ENCODE data around the gene NXNL1. TPM values are rescaled to one million over a fixed set of nuclear protein-coding genes. Genes with fewer than 3 reads are reported as not detected.
A peak's percentile ranks its signal among the peaks of the same experiment; 100 is the strongest.

Gene NXNL1
- total RNA-seq, 4 donors from 2014 or later = 0.44 TPM; not detected in 3

DNA sequence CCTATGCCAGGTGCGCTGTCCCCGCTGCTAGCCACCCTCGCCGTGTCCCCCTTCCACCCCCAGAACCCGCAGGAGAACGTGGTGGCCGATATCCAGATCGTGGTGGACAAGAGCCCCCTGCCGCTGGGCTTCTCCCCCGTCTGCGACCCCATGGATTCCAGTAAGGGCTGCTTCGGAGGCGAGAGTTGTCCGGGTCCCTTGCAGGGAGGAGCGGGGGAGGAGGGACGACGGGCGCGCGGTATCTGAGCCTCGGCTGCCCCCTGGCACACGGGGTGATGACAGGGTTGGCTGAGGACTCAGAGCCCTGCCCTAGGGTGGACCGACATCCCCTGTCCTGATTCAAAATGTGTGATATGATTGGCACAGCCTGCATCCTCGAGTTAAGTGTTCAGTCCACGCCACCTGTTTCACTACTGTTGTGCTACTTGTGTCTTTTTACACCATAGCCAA lies 40.2 kb downstream of the NXNL1 start:
- Histone ChIP-seq H3K4me3 (peak overlapping the region; percentile 74 to 91 (median 82)), H3K36me3 (peaks cover 0 to 22% (median 0%) of the 10 kb centered on the region in 3 donors), H3K27ac (peak overlapping the region in 2 of 4 donors; percentile 77 to 82), H3K4me1 (peaks cover 0 to 24% (median 3%) of the 10 kb centered on the region in 4 donors), H3K9me3 (no peaks in the 10 kb centered on the region), H3K27me3 (peaks cover 0 to under 1% of the 10 kb centered on the region in 2 donors)
- TF ChIP-seq, protein P1, sequence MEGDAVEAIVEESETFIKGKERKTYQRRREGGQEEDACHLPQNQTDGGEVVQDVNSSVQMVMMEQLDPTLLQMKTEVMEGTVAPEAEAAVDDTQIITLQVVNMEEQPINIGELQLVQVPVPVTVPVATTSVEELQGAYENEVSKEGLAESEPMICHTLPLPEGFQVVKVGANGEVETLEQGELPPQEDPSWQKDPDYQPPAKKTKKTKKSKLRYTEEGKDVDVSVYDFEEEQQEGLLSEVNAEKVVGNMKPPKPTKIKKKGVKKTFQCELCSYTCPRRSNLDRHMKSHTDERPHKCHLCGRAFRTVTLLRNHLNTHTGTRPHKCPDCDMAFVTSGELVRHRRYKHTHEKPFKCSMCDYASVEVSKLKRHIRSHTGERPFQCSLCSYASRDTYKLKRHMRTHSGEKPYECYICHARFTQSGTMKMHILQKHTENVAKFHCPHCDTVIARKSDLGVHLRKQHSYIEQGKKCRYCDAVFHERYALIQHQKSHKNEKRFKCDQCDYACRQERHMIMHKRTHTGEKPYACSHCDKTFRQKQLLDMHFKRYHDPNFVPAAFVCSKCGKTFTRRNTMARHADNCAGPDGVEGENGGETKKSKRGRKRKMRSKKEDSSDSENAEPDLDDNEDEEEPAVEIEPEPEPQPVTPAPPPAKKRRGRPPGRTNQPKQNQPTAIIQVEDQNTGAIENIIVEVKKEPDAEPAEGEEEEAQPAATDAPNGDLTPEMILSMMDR (IDR thresholded peaks at IDR 0.05) = no peak
- no peak for TF ChIP-seq POLR2A (IDR thresholded peaks at IDR 0.05)
- TF ChIP-seq EP300 (IDR thresholded peaks at IDR 0.05) = no peak
- 5 to 6% methylated on average over 17 to 25 of the region's 25 CpGs for WGBS, 2 donors
- peak in 1 of 2 donors; percentile 12 for DNase-seq (ENCODE audit: low spot score in 2 of 2)

- Histone ChIP-seq H3K9me3 (no peaks in the 10 kb centered on the region), H3K36me3 (peaks cover 0 to 22% (median 0%) of the 10 kb centered on the region in 3 donors), H3K4me1 (peaks cover 0 to 21% (median 3%) of the 10 kb centered on the region in 4 donors), H3K27me3 (peaks cover 0 to 7% of the 10 kb centered on the region in 2 donors), H3K4me3 (peak within 1 kb of the TSS; percentile 74 to 91 (median 82)), H3K27ac (peak within 1 kb of the TSS; percentile 32 to 82 (median 77))
- WGBS, 2 donors = 0 to 1% methylated on average over 30 of the region's 85 CpGs
- TF ChIP-seq, protein P1 (IDR thresholded peaks at IDR 0.05) = peak in 2 of 5 experiments; percentile 9 to 25
- TF ChIP-seq EP300 (IDR thresholded peaks at IDR 0.05) (peak; percentile 90 to 93), POLR2A (IDR thresholded peaks at IDR 0.05) (peak; percentile 2 to 49)
- DNase-seq (ENCODE audit: low spot score in 2 of 2) = peak; percentile 92 to 94
Measured at GRCh38 chr19:17419621-17420474, 40.9 kb downstream of the NXNL1 start, which contains the start of gene MVB12A. Gene MVB12A, plus strand, starts transcription at chr19:17420047. Its CDS starts 89 bp downstream, at chr19:17420136.

GRCh38 chr19:17419154-17419620 lies 41.5 kb downstream of the NXNL1 start:
- no peak for DNase-seq (ENCODE audit: low spot score in 2 of 2)
- Histone ChIP-seq H3K9me3 (no peaks in the 10 kb centered on the region), H3K27me3 (peaks cover 0 to 11% of the 10 kb centered on the region in 2 donors), H3K4me3 (peak overlapping the region; percentile 38 to 91 (median 82)), H3K27ac (peak overlapping the region; percentile 32 to 82 (median 70)), H3K4me1 (peaks cover 0 to 17% (median 3%) of the 10 kb centered on the region in 4 donors), H3K36me3 (peaks cover 0 to 22% (median 0%) of the 10 kb centered on the region in 3 donors)
- 10 to 18% methylated on average over 8 of the region's 8 CpGs for WGBS, 2 donors
- TF ChIP-seq EP300 (IDR thresholded peaks at IDR 0.05) (no peak), POLR2A (IDR thresholded peaks at IDR 0.05) (no peak)
- TF ChIP-seq, protein P1 (IDR thresholded peaks at IDR 0.05) = no peak

- TF ChIP-seq, protein P1 (IDR thresholded peaks at IDR 0.05) = no peak
- no peak for TF ChIP-seq POLR2A (IDR thresholded peaks at IDR 0.05)
- no peak for TF ChIP-seq EP300 (IDR thresholded peaks at IDR 0.05)
- peaks cover 0 to 18% (median 0%) of the 10 kb centered on the region in 3 donors for H3K36me3 ChIP-seq
- 67 to 70% methylated on average over 3 of the region's 3 CpGs for WGBS, 2 donors
- no peak overlapping the region for H3K4me3 ChIP-seq
- H3K4me1 ChIP-seq = peaks cover 0 to 18% (median 3%) of the 10 kb centered on the region in 4 donors
- no peak overlapping the region for H3K27ac ChIP-seq
- peaks cover 0 to 11% of the 10 kb centered on the region in 2 donors for H3K27me3 ChIP-seq
- DNase-seq (ENCODE audit: low spot score in 2 of 2) = no peak
- H3K9me3 ChIP-seq = no peaks in the 10 kb centered on the region
Measured at GRCh38 chr19:17418710-17419109, 42.0 kb downstream of the NXNL1 start.
